Measurements from ENCODE around the gene TMEM178B.

- TF ChIP-seq CTCF (IDR thresholded peaks at IDR 0.05): no peak
- TF ChIP-seq POLR2A (IDR thresholded peaks at IDR 0.05): no peak
These were observed 137.0 kb downstream of the TMEM178B start for GRCh38 chr7:141210862-141211261.
